Endothelial cell of umbilical vein (primary cell): Measurements from ENCODE around the gene SCARF2. TPM values are rescaled to one million over a fixed set of nuclear protein-coding genes. Genes with fewer than 3 reads are reported as not detected.

Source experiments
- BruUV-seq: library from RNA; stranded (reverse); fragments of 400-500 nt; replicated peaks from 2 replicates; lab custom pipeline; 2021; lab: Mats Ljungman, UMichigan
- CTCF ChIA-PET: fragments of 300-600, 350-600 bp; sonication (Branson Sonifier 250); formaldehyde crosslinking; loops from one replicate; lab custom pipeline; 2021; ENCODE audit warnings: antibody characterized with exemption, inconsistent platforms; lab: Charles Lee
- POLR2A ChIA-PET: fragments of 300-600, 350-600 bp; sonication (Branson Sonifier 250); formaldehyde crosslinking; loops from one replicate; lab custom pipeline; 2021; ENCODE audit warnings: antibody characterized with exemption, inconsistent platforms; lab: Charles Lee
- DNase-seq: peaks from one replicate; pipeline ENCODE4 v3.0.0-alpha.2; 2011; ENCODE audit warnings: low read depth, low spot score
- FAIRE-seq: peaks from 2 replicates; lab custom pipeline; 2011; peaks lifted over from hg19 to GRCh38; lab: Jason Lieb, UNC
- H2AFZ ChIP-seq: 2 replicates; pipeline ENCODE4 v1.6.0; 2012; ENCODE audit warnings: low read depth, low read length, control low read depth, inconsistent platforms
- H3K27ac ChIP-seq: 2 replicates; pipeline ENCODE4 v1.5.1; 2011; ENCODE audit warnings: low read depth, mild to moderate bottlenecking, control low read depth, low read length, moderate library complexity; ENCODE audit not compliant: insufficient read depth
- H3K27me3 ChIP-seq, 2 experiments: 2 replicates each; pipeline versions ENCODE4 v1.6.0 to v1.6.1; 2011; ENCODE audit warnings: low read length in 2 of 2, mixed read lengths in 1 of 2; ENCODE audit not compliant: control insufficient read depth in 2 of 2, insufficient read depth in 2 of 2
- H3K36me3 ChIP-seq, 2 experiments: 2 replicates in 1 of 2; 3 replicates in 1 of 2; pipeline ENCODE4 v1.5.1; 2011; ENCODE audit warnings: low read length in 2 of 2, mild to moderate bottlenecking in 1 of 2, moderate library complexity in 1 of 2; ENCODE audit not compliant: control insufficient read depth in 2 of 2, insufficient read depth in 2 of 2; ENCODE audit errors: extremely low read depth in 1 of 2
- H3K4me1 ChIP-seq: 3 replicates; pipeline ENCODE4 v1.5.1; 2011; ENCODE audit warnings: mild to moderate bottlenecking, low read length; ENCODE audit not compliant: control insufficient read depth, insufficient read depth; ENCODE audit errors: extremely low read depth
- H3K4me2 ChIP-seq: 2 replicates; pipeline ENCODE4 v1.6.1; 2011; ENCODE audit warnings: low read length, control low read depth, mixed read lengths; ENCODE audit not compliant: insufficient read depth
- H3K4me3 ChIP-seq, 3 experiments: fragments of 200-600 bp in 1 of 3; sonication (generic), shearing (Covaris generic) in 1 of 3; replicated peaks in 1 of 3; 2 replicates each; pipeline ENCODE4 v1.5.1; 2011 to 2016; ENCODE audit warnings: control low read depth in 3 of 3, low read length in 3 of 3, mild to moderate bottlenecking in 2 of 3, inconsistent platforms in 1 of 3, low read depth in 1 of 3, moderate library complexity in 1 of 3; ENCODE audit not compliant: insufficient read depth in 1 of 3
- H3K79me2 ChIP-seq: 2 replicates; pipeline ENCODE4 v1.6.0; 2012; ENCODE audit warnings: low read length, inconsistent platforms; ENCODE audit not compliant: control insufficient read depth, insufficient read depth
- H3K9ac ChIP-seq: replicated peaks from 2 replicates; pipeline ENCODE3; 2011; ENCODE audit warnings: low read length, control low read depth; ENCODE audit not compliant: insufficient read depth; ENCODE audit errors: extremely low read depth
- H3K9me1 ChIP-seq: replicated peaks from 3 replicates; pipeline ENCODE4 v1.6.0; 2011; ENCODE audit warnings: mild to moderate bottlenecking, low read length; ENCODE audit not compliant: control insufficient read depth, insufficient read depth; ENCODE audit errors: extremely low read depth
- H3K9me3 ChIP-seq: replicated peaks from 2 replicates; pipeline ENCODE4 v1.5.1; 2012; ENCODE audit warnings: low read length, inconsistent platforms; ENCODE audit not compliant: control insufficient read depth, insufficient read depth
- H4K20me1 ChIP-seq: replicated peaks from 2 replicates; pipeline ENCODE3; 2011; ENCODE audit warnings: mild to moderate bottlenecking, low read length; ENCODE audit not compliant: control insufficient read depth, insufficient read depth; ENCODE audit errors: extremely low read depth
- EZH2 ChIP-seq: IDR thresholded peaks from 2 replicates; pipeline ENCODE4 v1.6.1; 2012; ENCODE audit warnings: borderline replicate concordance, low read depth, mild to moderate bottlenecking, moderate library complexity, low read length, inconsistent platforms; ENCODE audit not compliant: severe bottlenecking
- FOS ChIP-seq: IDR thresholded peaks from 2 replicates; pipeline ENCODE4 v1.6.1; 2011; ENCODE audit warnings: mild to moderate bottlenecking, low read length, moderate library complexity, borderline replicate concordance; ENCODE audit not compliant: insufficient read depth
- GATA2 ChIP-seq: IDR thresholded peaks from 2 replicates; pipeline ENCODE4 v1.7.0; 2011; ENCODE audit warnings: low read depth, mild to moderate bottlenecking, moderate library complexity, mixed read lengths, low read length; ENCODE audit not compliant: insufficient read length, insufficient read depth
- JUN ChIP-seq: IDR thresholded peaks from 2 replicates; pipeline ENCODE4 v1.6.1; 2011; ENCODE audit warnings: borderline replicate concordance, low read depth; ENCODE audit not compliant: insufficient read length, insufficient read depth
- MYC ChIP-seq: IDR thresholded peaks from one replicate; pipeline ENCODE4 v1.6.1; 2011; ENCODE audit warnings: mild to moderate bottlenecking, low read depth, low read length
- POLR2A ChIP-seq: IDR thresholded peaks from 2 replicates; pipeline ENCODE4 v1.6.1; 2012; ENCODE audit warnings: low read depth, mild to moderate bottlenecking, control low read depth, low read length
- POLR2AphosphoS5 ChIP-seq: IDR thresholded peaks from 2 replicates; pipeline ENCODE4 v1.6.1; 2012; ENCODE audit warnings: low read depth, mild to moderate bottlenecking, control low read depth, low read length, moderate library complexity; ENCODE audit not compliant: insufficient read depth
- dilution Hi-C: fragments of 300-500 bp; cut with MboI; formaldehyde crosslinking; loops from one replicate; pipeline ENCODE4 v1.15.0; 2019; ENCODE audit warnings: low sequenced_read_pairs; ENCODE audit not compliant: extremely low pct_ligation_motif_present
- intact Hi-C: fragments of 100-400 bp; cut with micrococcal nuclease; formaldehyde crosslinking; loops from one replicate; pipeline ENCODE4 v1.10.0; 2022
- polyA plus RNA-seq, 4 experiments: library from polyadenylated mRNA; depleted of rRNA in 3 of 4; stranded (reverse) in 3 of 4; unstranded in 1 of 4; fragments of >200 nt; gene quantifications; 2 replicates each; pipeline versions ENCODE4 v1.2.1 to v1.2.3, GENCODE V29; 2011 to 2012; ENCODE audit warnings: missing spikeins in 1 of 4
- total RNA-seq: library from RNA; stranded (reverse); gene quantifications from 2 replicates; pipeline ENCODE4 v1.2.3, GENCODE V29; 2021
- TF ChIP-seq, protein P1 (sequence below), 2 donors: IDR thresholded peaks; 1 replicate in 1 of 2; 2 replicates in 1 of 2; pipeline ENCODE4 v1.5.1; 2011; ENCODE audit warnings: low read length in 2 of 2, mild to moderate bottlenecking in 2 of 2, moderate library complexity in 2 of 2, control low read depth in 1 of 2, inconsistent platforms in 1 of 2, low read depth in 1 of 2; ENCODE audit not compliant: insufficient read depth in 1 of 2; ENCODE audit errors: extremely low read depth in 1 of 2
- TF ChIP-seq, protein P2 (sequence below): IDR thresholded peaks from 2 replicates; pipeline ENCODE4 v1.6.1; 2011; ENCODE audit not compliant: insufficient read depth, insufficient read length

Gene SCARF2
- total and polyA plus RNA-seq, 2 donors (not counting 3 experiments of a cell fraction or from before 2014, with no cell fraction given): 15.7 to 20.1 TPM

DNA sequence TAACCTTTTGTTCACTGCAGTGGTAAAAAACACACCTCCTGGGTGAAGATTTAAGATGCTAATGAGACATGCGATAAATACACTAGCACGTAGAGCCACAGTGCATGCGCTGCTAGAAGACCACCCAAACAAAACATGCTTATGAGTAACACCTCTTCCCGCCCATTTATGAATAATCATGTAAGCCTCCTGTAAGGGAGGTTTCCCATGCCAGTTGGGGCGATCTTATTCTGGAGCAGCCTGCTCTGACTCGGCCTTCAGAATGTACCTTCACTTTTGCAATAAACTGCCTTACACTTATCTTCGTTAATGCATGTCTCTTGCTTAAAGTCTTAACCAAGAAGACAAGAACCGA is 18.1 kb upstream of the SCARF2 start:
- H3K4me3 ChIP-seq: no peak overlapping the region
- H3K4me1 ChIP-seq: no peaks in the 10 kb centered on the region
- DNase-seq (no peak), FAIRE-seq (no peak)
- dilution Hi-C loops: no loop called here
- no peak overlapping the region for H3K27ac ChIP-seq
- H4K20me1 ChIP-seq: no peaks in the 10 kb centered on the region
- intact Hi-C loops: loop anchor here (1.0 to 5.0 kb wide), 4 partner anchors 24 to 298 kb away; no protein-coding TSS in a partner anchor
- H3K9ac ChIP-seq: no peak overlapping the region
- H3K27me3 ChIP-seq: no peaks in the 10 kb centered on the region
- no peaks in the 10 kb centered on the region for H3K79me2 ChIP-seq
- H3K4me2 ChIP-seq: no peak overlapping the region
- BruUV-seq: no TSS peak
- no peaks in the 10 kb centered on the region for H3K9me1 ChIP-seq
- H3K9me3 ChIP-seq: no peaks in the 10 kb centered on the region
- POLR2A ChIA-PET: interaction anchor here (1.3 kb wide), 1 partner anchor 37 kb away, joined by 13 read pairs; no protein-coding TSS in a partner anchor
- CTCF ChIA-PET: interaction anchor here (0.9 to 5.8 kb wide), 11 partner anchors 13 to 136 kb away, joined by 3 to 337 read pairs (median 5); partner anchors contain the start of genes DGCR6L and KLHL22
- TF ChIP-seq MYC (no peak), POLR2AphosphoS5 (no peak), FOS (no peak), GATA2 (no peak), POLR2A (no peak), EZH2 (no peak), JUN (no peak)
- TF ChIP-seq, protein P1, sequence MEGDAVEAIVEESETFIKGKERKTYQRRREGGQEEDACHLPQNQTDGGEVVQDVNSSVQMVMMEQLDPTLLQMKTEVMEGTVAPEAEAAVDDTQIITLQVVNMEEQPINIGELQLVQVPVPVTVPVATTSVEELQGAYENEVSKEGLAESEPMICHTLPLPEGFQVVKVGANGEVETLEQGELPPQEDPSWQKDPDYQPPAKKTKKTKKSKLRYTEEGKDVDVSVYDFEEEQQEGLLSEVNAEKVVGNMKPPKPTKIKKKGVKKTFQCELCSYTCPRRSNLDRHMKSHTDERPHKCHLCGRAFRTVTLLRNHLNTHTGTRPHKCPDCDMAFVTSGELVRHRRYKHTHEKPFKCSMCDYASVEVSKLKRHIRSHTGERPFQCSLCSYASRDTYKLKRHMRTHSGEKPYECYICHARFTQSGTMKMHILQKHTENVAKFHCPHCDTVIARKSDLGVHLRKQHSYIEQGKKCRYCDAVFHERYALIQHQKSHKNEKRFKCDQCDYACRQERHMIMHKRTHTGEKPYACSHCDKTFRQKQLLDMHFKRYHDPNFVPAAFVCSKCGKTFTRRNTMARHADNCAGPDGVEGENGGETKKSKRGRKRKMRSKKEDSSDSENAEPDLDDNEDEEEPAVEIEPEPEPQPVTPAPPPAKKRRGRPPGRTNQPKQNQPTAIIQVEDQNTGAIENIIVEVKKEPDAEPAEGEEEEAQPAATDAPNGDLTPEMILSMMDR (IDR thresholded peaks at IDR 0.05; ENCODE audit: extremely low read depth in 1 of 2, insufficient read depth in 1 of 2, low read depth in 1 of 2, low read length in 2 of 2): no peak
- TF ChIP-seq, protein P2, sequence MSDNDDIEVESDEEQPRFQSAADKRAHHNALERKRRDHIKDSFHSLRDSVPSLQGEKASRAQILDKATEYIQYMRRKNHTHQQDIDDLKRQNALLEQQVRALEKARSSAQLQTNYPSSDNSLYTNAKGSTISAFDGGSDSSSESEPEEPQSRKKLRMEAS: no peak
- H3K36me3 ChIP-seq: peaks cover 0 to 4% of the 10 kb centered on the region in 2 experiments
- no peak overlapping the region for H2AFZ ChIP-seq
